Stimulated activated naive CD8-positive, alpha-beta T cell treated with anti-CD3 and anti-CD28 coated beads, Interleukin-15, Interleukin-2, amounts not matched to agents 100 U/mL and 50 U/mL, for 24 hours (primary cell): ENCODE results near the gene CARMIL1.

ENCODE experiments used
- ATAC-seq: fragments of 150-1000 bp; cut with Tn5 transposase; one replicate; pipeline ENCODE4 v1.10.0; 2021
- DNase-seq: peaks from one replicate; pipeline ENCODE4 v3.0.0; 2021

CARMIL1 gene

GRCh38 chr6:25336996-25337395 is 57.8 kb downstream of the CARMIL1 start:
- ATAC-seq (no peak), DNase-seq (no peak)

GRCh38 chr6:25337431-25337830 is 58.3 kb downstream of the CARMIL1 start:
- ATAC-seq (no peak), DNase-seq (no peak)

GRCh38 chr6:25340431-25341202 is 61.4 kb downstream of the CARMIL1 start:
- ATAC-seq (no peak), DNase-seq (no peak)

GRCh38 chr6:25341203-25341552 is 62.0 kb downstream of the CARMIL1 start:
- DNase-seq (no peak), ATAC-seq (no peak)

GRCh38 chr6:25341923-25342619 is 62.9 kb downstream of the CARMIL1 start:
- no peak for DNase-seq
- ATAC-seq = no peak

GRCh38 chr6:25342802-25343201 is 63.6 kb downstream of the CARMIL1 start:
- DNase-seq = no peak
- ATAC-seq = no peak

- ATAC-seq (no peak), DNase-seq (no peak)
Observed at GRCh38 chr6:25343984-25344383, 64.8 kb downstream of the CARMIL1 start.

- ATAC-seq (no peak), DNase-seq (no peak)
Observed at GRCh38 chr6:25344827-25345226, 65.7 kb downstream of the CARMIL1 start.

GRCh38 chr6:25346064-25346463 is 66.9 kb downstream of the CARMIL1 start:
- ATAC-seq (no peak), DNase-seq (no peak)

GRCh38 chr6:25350573-25350972 is 71.4 kb downstream of the CARMIL1 start:
- DNase-seq = no peak
- ATAC-seq = no peak

GRCh38 chr6:25351485-25351884 is 72.3 kb downstream of the CARMIL1 start:
- DNase-seq (no peak), ATAC-seq (no peak)

- DNase-seq = no peak
- ATAC-seq = no peak
Observed at GRCh38 chr6:25352285-25352684, 73.1 kb downstream of the CARMIL1 start.

- ATAC-seq = no peak
- no peak for DNase-seq
Observed at GRCh38 chr6:25354078-25354932, 75.1 kb downstream of the CARMIL1 start.

- no peak for DNase-seq
- ATAC-seq = no peak
Observed at GRCh38 chr6:25359191-25359861, 80.2 kb downstream of the CARMIL1 start.

GRCh38 chr6:25359891-25360290 is 80.7 kb downstream of the CARMIL1 start:
- ATAC-seq (no peak), DNase-seq (no peak)

- ATAC-seq (no peak), DNase-seq (no peak)
Observed at GRCh38 chr6:25360621-25361020, 81.4 kb downstream of the CARMIL1 start.

- DNase-seq = no peak
- no peak for ATAC-seq
Observed at GRCh38 chr6:25363427-25363826, 84.3 kb downstream of the CARMIL1 start.

GRCh38 chr6:25365154-25365553 is 86.0 kb downstream of the CARMIL1 start:
- ATAC-seq = no peak

GRCh38 chr6:25366903-25367545 is 87.8 kb downstream of the CARMIL1 start:
- ATAC-seq (peak; percentile 44), DNase-seq (peak; percentile 37)

More at GRCh38 chr6:25365154-25365553, 86.0 kb downstream of the CARMIL1 start:
- no peak for DNase-seq

GRCh38 chr6:25369036-25369432 is 89.9 kb downstream of the CARMIL1 start:
- DNase-seq (no peak), ATAC-seq (no peak)

GRCh38 chr6:25369433-25370177 is 90.4 kb downstream of the CARMIL1 start:
- peak; percentile 13 for DNase-seq
- ATAC-seq = peak; percentile 29
